OCI-LY1 (cell line): ENCODE results near the gene PRKACB.

Source experiments
- H2AFZ ChIP-seq: fragments of 200-600 bp; sonication (generic), shearing (Covaris generic); 2 replicates; pipeline ENCODE4 v1.6.0; 2014; ENCODE audit warnings: antibody characterized with exemption, mild to moderate bottlenecking, low read length
- H3F3A ChIP-seq: fragments of 200-600 bp; sonication (generic), shearing (Covaris generic); 2 replicates; pipeline ENCODE4 v1.6.0; 2014; ENCODE audit warnings: mild to moderate bottlenecking, antibody characterized with exemption, low read length, moderate library complexity; ENCODE audit not compliant: insufficient read depth
- H3K27ac ChIP-seq: fragments of 200-600 bp; sonication (generic); 2 replicates; pipeline ENCODE4 v1.5.1; 2014; ENCODE audit warnings: low read length, mixed run types, mild to moderate bottlenecking, low read depth; ENCODE audit not compliant: poor library complexity, severe bottlenecking
- H3K27me3 ChIP-seq: fragments of 200-600 bp; sonication (generic); 2 replicates; pipeline ENCODE4 v1.6.0; 2014; ENCODE audit warnings: antibody characterized with exemption, mild to moderate bottlenecking, low read length, moderate library complexity; ENCODE audit not compliant: insufficient read depth
- H3K36me3 ChIP-seq: fragments of 200-600 bp; sonication (generic); 2 replicates; pipeline ENCODE4 v1.6.1; 2014; ENCODE audit warnings: mild to moderate bottlenecking, antibody characterized with exemption, low read length, moderate library complexity, mixed read lengths; ENCODE audit not compliant: insufficient read depth
- H3K4me1 ChIP-seq: fragments of 200-600 bp; sonication (generic); 2 replicates; pipeline ENCODE4 v1.5.1; 2014; ENCODE audit warnings: mild to moderate bottlenecking, low read length, moderate library complexity; ENCODE audit not compliant: insufficient read depth, severe bottlenecking
- H3K4me2 ChIP-seq: fragments of 200-600 bp; sonication (generic), shearing (Covaris generic); 2 replicates; pipeline ENCODE4 v1.6.1; 2014; ENCODE audit warnings: low read length
- H3K4me3 ChIP-seq: fragments of 200-600 bp; sonication (generic); 2 replicates; pipeline ENCODE4 v1.5.1; 2014; ENCODE audit warnings: low read length, low read depth, mild to moderate bottlenecking, mixed read lengths; ENCODE audit not compliant: poor library complexity, severe bottlenecking
- H3K79me2 ChIP-seq: fragments of 200-600 bp; shearing (Covaris generic); 2 replicates; pipeline ENCODE4 v1.6.1; 2016; ENCODE audit warnings: mixed run types, low read length, mixed read lengths; ENCODE audit not compliant: insufficient read depth
- H3K9ac ChIP-seq: fragments of 200-600 bp; sonication (generic), shearing (Covaris generic); 2 replicates; pipeline ENCODE4 v1.6.1; 2014; ENCODE audit warnings: mild to moderate bottlenecking, low read length, mixed read lengths
- H3K9me2 ChIP-seq: fragments of 200-600 bp; sonication (generic), shearing (Covaris generic); 2 replicates; pipeline ENCODE4 v1.6.1; 2014; ENCODE audit warnings: low read depth, mild to moderate bottlenecking, low read length, mixed read lengths
- H3K9me3 ChIP-seq: fragments of 200-600 bp; shearing (Covaris generic); 2 replicates; pipeline ENCODE4 v1.6.1; 2014; ENCODE audit warnings: low read length, mixed read lengths
- H4K20me1 ChIP-seq: fragments of 200-600 bp; sonication (generic), shearing (Covaris generic); 2 replicates; pipeline ENCODE4 v1.6.0; 2016; ENCODE audit warnings: mild to moderate bottlenecking, low read length; ENCODE audit not compliant: insufficient read depth
- EZH2 ChIP-seq: fragments of 200-600 bp; sonication (generic), shearing (Covaris generic); IDR thresholded peaks from 2 replicates; pipeline ENCODE4 v1.8.0; 2017; ENCODE audit warnings: borderline replicate concordance, mixed run types, mild to moderate bottlenecking, antibody characterized with exemption, low read length, moderate library complexity, mixed read lengths
- TF ChIP-seq, protein P1 (sequence below): fragments of 200-600 bp; sonication (generic), shearing (Covaris generic); IDR thresholded peaks from 2 replicates; pipeline ENCODE4 v1.5.1; 2017; ENCODE audit warnings: mild to moderate bottlenecking, antibody characterized with exemption, low read length, moderate library complexity, mixed read lengths

Gene PRKACB

DNA sequence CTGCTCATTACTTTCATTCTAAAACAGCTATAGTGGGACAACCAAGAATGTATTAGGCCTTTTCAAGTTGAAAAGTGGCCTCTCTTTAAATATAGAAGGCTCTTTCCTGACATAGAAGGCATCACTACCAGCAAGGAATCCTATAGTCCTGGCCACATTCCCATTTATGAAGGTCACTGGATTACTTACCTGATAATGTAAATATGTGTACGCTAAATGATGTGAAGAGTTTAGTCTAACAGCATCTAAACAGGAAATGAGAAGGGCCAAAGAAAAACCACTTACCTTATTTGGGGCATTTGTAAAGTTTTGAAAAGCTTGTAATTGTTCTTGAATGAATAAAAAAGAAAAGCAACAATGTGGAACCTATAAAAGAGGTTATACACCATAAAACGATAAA, 24.7 kb downstream of the PRKACB start:
- H3K9me3 ChIP-seq, result no peaks in the 10 kb centered on the region
- no peak overlapping the region for H3K4me2 ChIP-seq
- H3K27me3 ChIP-seq, result no peaks in the 10 kb centered on the region
- H3K27ac ChIP-seq, result no peak overlapping the region
- H2AFZ ChIP-seq, result no peak overlapping the region
- H3K79me2 ChIP-seq, result peaks cover 93% of the 10 kb centered on the region
- no peak overlapping the region for H3K9ac ChIP-seq
- no peaks in the 10 kb centered on the region for H4K20me1 ChIP-seq
- H3K4me1 ChIP-seq, result peaks cover 21% of the 10 kb centered on the region
- no peak overlapping the region for H3K4me3 ChIP-seq
- TF ChIP-seq EZH2, result no peak
- TF ChIP-seq, protein P1, sequence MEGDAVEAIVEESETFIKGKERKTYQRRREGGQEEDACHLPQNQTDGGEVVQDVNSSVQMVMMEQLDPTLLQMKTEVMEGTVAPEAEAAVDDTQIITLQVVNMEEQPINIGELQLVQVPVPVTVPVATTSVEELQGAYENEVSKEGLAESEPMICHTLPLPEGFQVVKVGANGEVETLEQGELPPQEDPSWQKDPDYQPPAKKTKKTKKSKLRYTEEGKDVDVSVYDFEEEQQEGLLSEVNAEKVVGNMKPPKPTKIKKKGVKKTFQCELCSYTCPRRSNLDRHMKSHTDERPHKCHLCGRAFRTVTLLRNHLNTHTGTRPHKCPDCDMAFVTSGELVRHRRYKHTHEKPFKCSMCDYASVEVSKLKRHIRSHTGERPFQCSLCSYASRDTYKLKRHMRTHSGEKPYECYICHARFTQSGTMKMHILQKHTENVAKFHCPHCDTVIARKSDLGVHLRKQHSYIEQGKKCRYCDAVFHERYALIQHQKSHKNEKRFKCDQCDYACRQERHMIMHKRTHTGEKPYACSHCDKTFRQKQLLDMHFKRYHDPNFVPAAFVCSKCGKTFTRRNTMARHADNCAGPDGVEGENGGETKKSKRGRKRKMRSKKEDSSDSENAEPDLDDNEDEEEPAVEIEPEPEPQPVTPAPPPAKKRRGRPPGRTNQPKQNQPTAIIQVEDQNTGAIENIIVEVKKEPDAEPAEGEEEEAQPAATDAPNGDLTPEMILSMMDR, result no peak
- no peaks in the 10 kb centered on the region for H3K9me2 ChIP-seq
- peaks cover 12% of the 10 kb centered on the region for H3K36me3 ChIP-seq
- H3F3A ChIP-seq, result no peaks in the 10 kb centered on the region

DNA sequence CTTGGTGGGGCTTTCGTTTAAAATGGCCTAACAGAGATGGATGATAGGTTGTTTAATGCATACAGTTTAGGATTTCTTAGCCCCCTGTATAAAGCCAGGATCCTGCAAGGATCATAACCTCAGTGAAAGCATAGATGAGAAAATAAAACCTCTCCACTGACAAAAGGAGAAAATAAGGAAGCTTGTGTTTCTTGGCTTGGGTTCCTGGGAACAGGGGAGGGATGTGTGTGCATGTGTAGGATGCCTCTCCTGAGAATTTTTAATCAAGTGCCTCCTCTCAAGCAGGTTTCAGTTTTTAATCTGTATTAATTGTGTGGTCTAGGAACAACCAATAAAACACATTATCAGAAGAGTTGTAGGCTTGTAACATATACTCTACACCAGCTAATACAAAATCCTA, 26.1 kb downstream of the PRKACB start:
- TF ChIP-seq, protein P1, result no peak
- TF ChIP-seq EZH2, result no peak
- H3K9ac ChIP-seq, result no peak overlapping the region
- H3K27me3 ChIP-seq, result no peaks in the 10 kb centered on the region
- H3K27ac ChIP-seq, result no peak overlapping the region
- H3K4me1 ChIP-seq, result peaks cover 7% of the 10 kb centered on the region
- H3K79me2 ChIP-seq, result peaks cover 89% of the 10 kb centered on the region
- peaks cover 14% of the 10 kb centered on the region for H3K36me3 ChIP-seq
- no peaks in the 10 kb centered on the region for H3F3A ChIP-seq
- H2AFZ ChIP-seq, result no peak overlapping the region
- no peak overlapping the region for H3K4me2 ChIP-seq
- H4K20me1 ChIP-seq, result no peaks in the 10 kb centered on the region
- H3K9me2 ChIP-seq, result no peaks in the 10 kb centered on the region
- no peaks in the 10 kb centered on the region for H3K9me3 ChIP-seq
- H3K4me3 ChIP-seq, result no peak overlapping the region

DNA sequence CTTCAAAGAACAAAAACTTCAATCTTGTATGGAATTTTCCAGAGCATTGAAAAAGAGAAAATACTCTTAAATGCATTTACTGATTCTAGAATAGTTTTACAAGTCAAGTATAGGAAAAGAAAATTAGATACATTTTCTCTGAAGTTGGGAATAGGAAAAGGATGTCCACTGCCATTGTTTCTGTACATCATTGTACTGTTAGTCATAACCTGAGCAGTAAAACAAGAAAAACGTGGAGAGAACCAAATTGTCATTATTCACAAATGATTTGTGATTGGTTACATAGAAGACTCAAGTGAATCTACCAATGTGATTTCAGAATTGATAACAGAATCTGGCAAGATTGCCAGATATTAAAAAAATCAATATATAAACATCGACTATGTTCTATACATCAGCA, 27.4 kb downstream of the PRKACB start:
- no peak overlapping the region for H2AFZ ChIP-seq
- H3K9me2 ChIP-seq, result no peaks in the 10 kb centered on the region
- no peak overlapping the region for H3K9ac ChIP-seq
- H3K79me2 ChIP-seq, result peaks cover 87% of the 10 kb centered on the region
- H3K36me3 ChIP-seq, result peaks cover 10% of the 10 kb centered on the region
- H4K20me1 ChIP-seq, result no peaks in the 10 kb centered on the region
- no peak for TF ChIP-seq EZH2
- TF ChIP-seq, protein P1, result no peak
- no peak overlapping the region for H3K4me2 ChIP-seq
- H3K4me3 ChIP-seq, result no peak overlapping the region
- H3K4me1 ChIP-seq, result peaks cover 5% of the 10 kb centered on the region
- H3K27ac ChIP-seq, result no peak overlapping the region
- H3K27me3 ChIP-seq, result no peaks in the 10 kb centered on the region
- no peaks in the 10 kb centered on the region for H3K9me3 ChIP-seq
- H3F3A ChIP-seq, result no peaks in the 10 kb centered on the region
